ENCODE measurements around the gene ARFGAP3.

DNA sequence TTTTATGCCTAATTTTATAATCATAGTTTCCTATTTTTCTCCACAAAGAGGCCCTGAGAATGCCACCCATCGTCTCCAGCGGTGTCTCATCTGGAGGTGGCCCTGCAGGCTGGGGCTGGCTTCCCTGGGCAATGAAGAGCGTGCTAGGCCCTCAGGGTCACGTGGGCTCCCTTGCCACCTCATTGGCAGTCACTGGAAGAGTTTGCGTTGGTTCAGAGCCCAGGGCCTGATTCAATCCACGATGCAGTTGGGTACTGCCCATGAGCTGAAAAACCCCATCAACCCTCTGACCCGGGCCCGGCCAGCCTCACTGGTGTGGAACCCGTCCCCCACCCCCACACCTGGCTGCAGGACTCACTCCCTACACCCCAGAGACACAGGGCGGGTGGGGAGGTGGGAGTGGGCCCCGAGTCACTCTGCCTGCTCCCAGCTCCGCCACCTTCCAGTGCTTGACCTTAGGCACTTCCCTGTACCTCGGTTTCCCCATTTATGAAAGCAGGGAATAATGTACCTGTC, 93.0 kb downstream of the ARFGAP3 start:
- TF ChIP-seq, protein P1, sequence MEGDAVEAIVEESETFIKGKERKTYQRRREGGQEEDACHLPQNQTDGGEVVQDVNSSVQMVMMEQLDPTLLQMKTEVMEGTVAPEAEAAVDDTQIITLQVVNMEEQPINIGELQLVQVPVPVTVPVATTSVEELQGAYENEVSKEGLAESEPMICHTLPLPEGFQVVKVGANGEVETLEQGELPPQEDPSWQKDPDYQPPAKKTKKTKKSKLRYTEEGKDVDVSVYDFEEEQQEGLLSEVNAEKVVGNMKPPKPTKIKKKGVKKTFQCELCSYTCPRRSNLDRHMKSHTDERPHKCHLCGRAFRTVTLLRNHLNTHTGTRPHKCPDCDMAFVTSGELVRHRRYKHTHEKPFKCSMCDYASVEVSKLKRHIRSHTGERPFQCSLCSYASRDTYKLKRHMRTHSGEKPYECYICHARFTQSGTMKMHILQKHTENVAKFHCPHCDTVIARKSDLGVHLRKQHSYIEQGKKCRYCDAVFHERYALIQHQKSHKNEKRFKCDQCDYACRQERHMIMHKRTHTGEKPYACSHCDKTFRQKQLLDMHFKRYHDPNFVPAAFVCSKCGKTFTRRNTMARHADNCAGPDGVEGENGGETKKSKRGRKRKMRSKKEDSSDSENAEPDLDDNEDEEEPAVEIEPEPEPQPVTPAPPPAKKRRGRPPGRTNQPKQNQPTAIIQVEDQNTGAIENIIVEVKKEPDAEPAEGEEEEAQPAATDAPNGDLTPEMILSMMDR (IDR thresholded peaks at IDR 0.05; ENCODE audit: low read depth, low read length, poor library complexity, severe bottlenecking), result no peak
- no peak for TF ChIP-seq EZH2phosphoT487 (IDR thresholded peaks at IDR 0.05; ENCODE audit: borderline replicate concordance, low read length)
